Gastroesophageal sphincter (tissue), 4 donors: ENCODE measurements around the gene E2F7. TPM values are rescaled to one million over a fixed set of nuclear protein-coding genes. Genes with fewer than 3 reads are reported as not detected.

ENCODE experiments used
- ATAC-seq: fragments of 150-250 bp; one replicate; pipeline ENCODE4 v1.9.1; 2016; ENCODE audit warnings: mild to moderate bottlenecking, moderate library complexity
- H3K27ac ChIP-seq, 4 donors: fragments of 200-600 bp; sonication (generic) in 3 of 4; 1 replicate in 3 of 4; 2 replicates in 1 of 4; pipeline ENCODE4 v1.5.1; 2016 to 2019
- H3K27me3 ChIP-seq: fragments of 200-600 bp; sonication (generic); one replicate; pipeline ENCODE4 v1.5.1; 2019
- H3K36me3 ChIP-seq, 2 donors: fragments of 200-600 bp; sonication (generic); one replicate each; pipeline ENCODE4 v1.5.1; 2019; ENCODE audit warnings: control low read depth in 1 of 2
- H3K4me1 ChIP-seq, 3 donors: fragments of 200-600 bp; sonication (generic); 1 replicate in 2 of 3; 2 replicates in 1 of 3; pipeline ENCODE4 v1.5.1; 2016 to 2019; ENCODE audit warnings: control low read depth in 2 of 3
- H3K4me3 ChIP-seq, 2 donors: fragments of 200-600 bp; sonication (generic); one replicate each; pipeline ENCODE4 v1.5.1; 2019; ENCODE audit warnings: mild to moderate bottlenecking in 1 of 2, moderate library complexity in 1 of 2
- H3K9me3 ChIP-seq, 3 donors: fragments of 200-600 bp; sonication (generic); one replicate each; pipeline ENCODE4 v1.5.1; 2017 to 2019; ENCODE audit warnings: control low read depth in 2 of 3
- EP300 ChIP-seq: sonication (generic); formaldehyde crosslinking; IDR thresholded peaks from one replicate; pipeline ENCODE4 v1.6.1; 2017; ENCODE audit warnings: antibody characterized with exemption, mild to moderate bottlenecking
- POLR2A ChIP-seq, 2 donors: fragments of 450-650 bp; IDR thresholded peaks; one replicate each; pipeline ENCODE4 v1.6.1; 2017; ENCODE audit warnings: antibody characterized with exemption in 2 of 2, mild to moderate bottlenecking in 2 of 2, moderate library complexity in 1 of 2
- POLR2AphosphoS5 ChIP-seq: sonication (generic); formaldehyde crosslinking; IDR thresholded peaks from one replicate; pipeline ENCODE4 v1.6.1; 2017; ENCODE audit warnings: antibody characterized with exemption
- WGBS, 2 donors: methylation state at CpG; one replicate each; pipeline ENCODE4 v1.1.5; 2018; ENCODE audit warnings: low coverage in 1 of 2; 5-methylcytosine and 5-hydroxymethylcytosine counted together
- total RNA-seq, 4 donors: library from RNA; depleted of rRNA; stranded (reverse); fragments of >200 nt; gene quantifications; one replicate each; pipeline ENCODE4 v1.1.0, GENCODE V29; 2016
- TF ChIP-seq, protein P1 (sequence below), 4 experiments: fragments of 200-600 bp in 2 of 4; fragments of 450-650 bp in 2 of 4; sonication (generic) in 1 of 4; IDR thresholded peaks; one replicate each; pipeline ENCODE4 v1.5.1; 2017 to 2019; ENCODE audit warnings: antibody characterized with exemption in 4 of 4, mild to moderate bottlenecking in 2 of 4, moderate library complexity in 2 of 4

The E2F7 gene
- total RNA-seq, 4 donors from 2014 or later: 0.47 TPM; not detected in 3

- H3K27me3 ChIP-seq: no peaks in the 10 kb centered on the region
- TF ChIP-seq POLR2A (IDR thresholded peaks at IDR 0.05) (no peak), POLR2AphosphoS5 (no peak), EP300 (no peak)
- TF ChIP-seq, protein P1, sequence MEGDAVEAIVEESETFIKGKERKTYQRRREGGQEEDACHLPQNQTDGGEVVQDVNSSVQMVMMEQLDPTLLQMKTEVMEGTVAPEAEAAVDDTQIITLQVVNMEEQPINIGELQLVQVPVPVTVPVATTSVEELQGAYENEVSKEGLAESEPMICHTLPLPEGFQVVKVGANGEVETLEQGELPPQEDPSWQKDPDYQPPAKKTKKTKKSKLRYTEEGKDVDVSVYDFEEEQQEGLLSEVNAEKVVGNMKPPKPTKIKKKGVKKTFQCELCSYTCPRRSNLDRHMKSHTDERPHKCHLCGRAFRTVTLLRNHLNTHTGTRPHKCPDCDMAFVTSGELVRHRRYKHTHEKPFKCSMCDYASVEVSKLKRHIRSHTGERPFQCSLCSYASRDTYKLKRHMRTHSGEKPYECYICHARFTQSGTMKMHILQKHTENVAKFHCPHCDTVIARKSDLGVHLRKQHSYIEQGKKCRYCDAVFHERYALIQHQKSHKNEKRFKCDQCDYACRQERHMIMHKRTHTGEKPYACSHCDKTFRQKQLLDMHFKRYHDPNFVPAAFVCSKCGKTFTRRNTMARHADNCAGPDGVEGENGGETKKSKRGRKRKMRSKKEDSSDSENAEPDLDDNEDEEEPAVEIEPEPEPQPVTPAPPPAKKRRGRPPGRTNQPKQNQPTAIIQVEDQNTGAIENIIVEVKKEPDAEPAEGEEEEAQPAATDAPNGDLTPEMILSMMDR (IDR thresholded peaks at IDR 0.05): no peak
- no peak for ATAC-seq
- no peak overlapping the region for H3K4me3 ChIP-seq
- no peaks in the 10 kb centered on the region for H3K9me3 ChIP-seq
- H3K27ac ChIP-seq: no peak overlapping the region
- H3K4me1 ChIP-seq: no peaks in the 10 kb centered on the region
- no peaks in the 10 kb centered on the region for H3K36me3 ChIP-seq
- 44 to 86% methylated on average over 4 to 6 of the region's 6 CpGs for WGBS, 2 donors
Observed at GRCh38 chr12:77023501-77023900, 41.9 kb downstream of the E2F7 start.

GRCh38 chr12:77019920-77020319, 45.4 kb downstream of the E2F7 start:
- no peak for ATAC-seq

GRCh38 chr12:77016606-77017005, 48.8 kb downstream of the E2F7 start:
- H3K27me3 ChIP-seq: no peaks in the 10 kb centered on the region
- no peak overlapping the region for H3K4me3 ChIP-seq
- WGBS, 2 donors: 75 to 83% methylated on average over 1 of the region's 1 CpG
- H3K27ac ChIP-seq: no peak overlapping the region
- TF ChIP-seq, protein P1 (IDR thresholded peaks at IDR 0.05): no peak
- TF ChIP-seq POLR2AphosphoS5 (no peak), EP300 (no peak), POLR2A (IDR thresholded peaks at IDR 0.05) (no peak)
- H3K4me1 ChIP-seq: no peaks in the 10 kb centered on the region
- no peaks in the 10 kb centered on the region for H3K36me3 ChIP-seq
- no peak for ATAC-seq
- H3K9me3 ChIP-seq: peaks cover 0 to 6% (median 0%) of the 10 kb centered on the region in 3 donors

More at GRCh38 chr12:77019920-77020319, 45.4 kb downstream of the E2F7 start:
- Histone ChIP-seq H3K27me3 (no peaks in the 10 kb centered on the region), H3K36me3 (no peaks in the 10 kb centered on the region), H3K27ac (no peak overlapping the region), H3K4me3 (no peak overlapping the region), H3K9me3 (peaks cover 0 to 6% (median 0%) of the 10 kb centered on the region in 3 donors), H3K4me1 (no peaks in the 10 kb centered on the region)
- WGBS, 2 donors: 90 to 100% methylated on average over 1 to 2 of the region's 2 CpGs
- TF ChIP-seq, protein P1 (IDR thresholded peaks at IDR 0.05): no peak
- TF ChIP-seq POLR2AphosphoS5 (no peak), POLR2A (IDR thresholded peaks at IDR 0.05) (no peak), EP300 (no peak)

- no peak for ATAC-seq
- WGBS, 2 donors: 83% methylated on average over 1 of the region's 1 CpG; no CpG with 5 or more reads in 1 of the 2 donors
Observed at GRCh38 chr12:77013091-77013490, 52.3 kb downstream of the E2F7 start.

More at GRCh38 chr12:77013091-77013490, 52.3 kb downstream of the E2F7 start:
- no peak for TF ChIP-seq POLR2A (IDR thresholded peaks at IDR 0.05)
- TF ChIP-seq, protein P1 (IDR thresholded peaks at IDR 0.05): no peak
- Histone ChIP-seq H3K4me1 (peaks cover 0 to 6% (median 2%) of the 10 kb centered on the region in 3 donors), H3K27me3 (no peaks in the 10 kb centered on the region), H3K4me3 (no peak overlapping the region), H3K27ac (no peak overlapping the region), H3K36me3 (no peaks in the 10 kb centered on the region), H3K9me3 (peaks cover 0 to 6% (median 0%) of the 10 kb centered on the region in 3 donors)
